Spleen (tissue), 7 donors: ENCODE results near the gene MEF2C.

Experiments
- POLR2AphosphoS5 ChIP-seq, 3 donors: sonication (generic); formaldehyde crosslinking; IDR thresholded peaks; one replicate each; pipeline ENCODE4 v1.5.1; 2017; ENCODE audit warnings: antibody characterized with exemption in 3 of 3
- TF ChIP-seq, protein P1 (sequence below), 11 experiments: fragments of 200-600 bp in 7 of 11; fragments of 450-650 bp in 4 of 11; sonication (generic) in 4 of 11; IDR thresholded peaks in 8 of 11; conservative IDR thresholded peaks in 3 of 11; 1 replicate in 7 of 11; 2 replicates in 4 of 11; pipeline versions ENCODE4 v1.4.0 to v1.8.0; 2016 to 2021; ENCODE audit warnings: antibody characterized with exemption in 11 of 11, inconsistent platforms in 4 of 11, mild to moderate bottlenecking in 1 of 11
- donor health status: DM: no; HTN: no; CAD: no; lungs with moderate emphysema.
- donor health status: DM: no; HTN: no; CAD: no.
- donor health status: DM: no; HTN: no; CAD: no.

DNA sequence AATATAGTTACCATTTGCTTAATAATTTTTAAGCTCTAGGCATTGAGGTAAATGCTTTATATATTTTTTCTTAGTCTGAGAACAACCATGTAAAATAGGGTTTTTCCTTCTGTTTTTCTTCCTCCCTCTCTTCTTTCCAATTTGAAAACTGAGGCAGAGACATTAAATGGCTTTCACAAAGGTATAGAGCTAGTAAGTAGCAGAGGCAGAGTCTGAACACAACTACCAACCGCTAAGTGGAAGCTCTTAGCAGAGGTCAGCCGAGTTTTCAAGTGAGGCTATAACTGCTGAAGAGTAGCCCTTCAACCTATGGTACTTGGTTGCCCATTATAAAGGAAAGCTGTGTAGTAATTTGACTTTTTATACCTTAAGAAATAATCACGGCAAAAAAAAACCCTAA lies 187.1 kb downstream of the MEF2C start:
- TF ChIP-seq, protein P1, sequence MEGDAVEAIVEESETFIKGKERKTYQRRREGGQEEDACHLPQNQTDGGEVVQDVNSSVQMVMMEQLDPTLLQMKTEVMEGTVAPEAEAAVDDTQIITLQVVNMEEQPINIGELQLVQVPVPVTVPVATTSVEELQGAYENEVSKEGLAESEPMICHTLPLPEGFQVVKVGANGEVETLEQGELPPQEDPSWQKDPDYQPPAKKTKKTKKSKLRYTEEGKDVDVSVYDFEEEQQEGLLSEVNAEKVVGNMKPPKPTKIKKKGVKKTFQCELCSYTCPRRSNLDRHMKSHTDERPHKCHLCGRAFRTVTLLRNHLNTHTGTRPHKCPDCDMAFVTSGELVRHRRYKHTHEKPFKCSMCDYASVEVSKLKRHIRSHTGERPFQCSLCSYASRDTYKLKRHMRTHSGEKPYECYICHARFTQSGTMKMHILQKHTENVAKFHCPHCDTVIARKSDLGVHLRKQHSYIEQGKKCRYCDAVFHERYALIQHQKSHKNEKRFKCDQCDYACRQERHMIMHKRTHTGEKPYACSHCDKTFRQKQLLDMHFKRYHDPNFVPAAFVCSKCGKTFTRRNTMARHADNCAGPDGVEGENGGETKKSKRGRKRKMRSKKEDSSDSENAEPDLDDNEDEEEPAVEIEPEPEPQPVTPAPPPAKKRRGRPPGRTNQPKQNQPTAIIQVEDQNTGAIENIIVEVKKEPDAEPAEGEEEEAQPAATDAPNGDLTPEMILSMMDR (IDR thresholded peaks at IDR 0.05 in 8 of 11, conservative IDR thresholded peaks at IDR 0.05 in 3 of 11): no peak
- no peak for TF ChIP-seq POLR2AphosphoS5 (IDR thresholded peaks at IDR 0.05)
